ENCODE results near the gene GFI1.

- TF ChIP-seq CTCF (IDR thresholded peaks at IDR 0.05) = no peak
- TF ChIP-seq EZH2phosphoT487 (IDR thresholded peaks at IDR 0.05; ENCODE audit: borderline replicate concordance, low read depth) = no peak
- no peak for TF ChIP-seq REST (IDR thresholded peaks at IDR 0.05; ENCODE audit: low read depth, low read length)
Observed at GRCh38 chr1:92483610-92484471, 2.9 kb downstream of the GFI1 start.
